B cell (primary cell): ENCODE measurements around the gene ANGPT4. TPM values are rescaled to one million over a fixed set of nuclear protein-coding genes. Genes with fewer than 3 reads are reported as not detected.

Source experiments
- ATAC-seq: fragments of 200-7000 bp; cut with Tn5 transposase; one replicate; pipeline ENCODE4 v1.10.0; 2021; ENCODE audit warnings: low read depth, mild to moderate bottlenecking, moderate number of reproducible peaks, moderate library complexity
- CTCF ChIA-PET: fragments of 350-600 bp; sonication (Branson Sonifier 250); formaldehyde crosslinking; loops from one replicate; lab custom pipeline; 2021; ENCODE audit warnings: antibody characterized with exemption, inconsistent platforms; lab: Charles Lee
- POLR2A ChIA-PET: fragments of 350-600 bp; sonication (Branson Sonifier 250); formaldehyde crosslinking; loops from one replicate; lab custom pipeline; 2021; ENCODE audit warnings: antibody characterized with exemption; lab: Charles Lee
- DNase-seq: peaks from one replicate; pipeline ENCODE4 v3.0.0; 2013
- H2AFZ ChIP-seq: 2 replicates; pipeline ENCODE4 v1.6.1; 2012; ENCODE audit warnings: mild to moderate bottlenecking, low read depth, low read length; ENCODE audit not compliant: insufficient read depth, poor library complexity, severe bottlenecking
- H3K27ac ChIP-seq, 2 donors: 1 replicate in 1 of 2; 2 replicates in 1 of 2; pipeline ENCODE4 v1.5.1; 2012 to 2013; ENCODE audit warnings: low read length in 2 of 2, mild to moderate bottlenecking in 2 of 2, moderate library complexity in 1 of 2
- H3K27me3 ChIP-seq, 4 experiments: fragments of 200-600 bp in 1 of 4; sonication (generic) in 1 of 4; replicated peaks in 1 of 4; 1 replicate in 2 of 4; 2 replicates in 2 of 4; pipeline versions ENCODE4 v1.6.1 to v1.7.0; 2013 to 2016; ENCODE audit warnings: low read length in 3 of 4, mild to moderate bottlenecking in 2 of 4, mixed read lengths in 1 of 4, moderate library complexity in 1 of 4; ENCODE audit not compliant: insufficient read depth in 4 of 4, control insufficient read depth in 3 of 4; ENCODE audit errors: control extremely low read depth in 1 of 4
- H3K36me3 ChIP-seq, 2 experiments: replicated peaks in 1 of 2; 1 replicate in 1 of 2; 2 replicates in 1 of 2; pipeline versions ENCODE4 v1.6.1 to v1.7.1; 2013; ENCODE audit warnings: low read length in 1 of 2; ENCODE audit not compliant: insufficient read depth in 2 of 2, control insufficient read depth in 1 of 2; ENCODE audit errors: control extremely low read depth in 1 of 2, extremely low read depth in 1 of 2
- H3K4me1 ChIP-seq, 2 donors: fragments of 200-600 bp in 1 of 2; sonication (generic) in 1 of 2; 1 replicate in 1 of 2; 2 replicates in 1 of 2; pipeline versions ENCODE4 v1.5.1 to v1.6.1; 2013 to 2017; ENCODE audit warnings: low read length in 2 of 2; ENCODE audit not compliant: control insufficient read depth in 2 of 2, insufficient read depth in 2 of 2
- H3K4me2 ChIP-seq: replicated peaks from 2 replicates; pipeline ENCODE3; 2012; ENCODE audit warnings: mild to moderate bottlenecking, low read depth, low read length; ENCODE audit not compliant: poor library complexity, severe bottlenecking
- H3K4me3 ChIP-seq, 5 experiments: fragments of 200-600 bp in 1 of 5; sonication (generic) in 1 of 5; 1 replicate in 3 of 5; 2 replicates in 2 of 5; pipeline versions ENCODE4 v1.5.1 to v1.7.0; 2011 to 2016; ENCODE audit warnings: low read length in 4 of 5, mild to moderate bottlenecking in 4 of 5, low read depth in 2 of 5, control low read depth in 1 of 5, moderate library complexity in 1 of 5; ENCODE audit not compliant: insufficient read depth in 1 of 5; ENCODE audit errors: control extremely low read depth in 1 of 5, extremely low read depth in 1 of 5
- H3K79me2 ChIP-seq: fragments of 200-600 bp; sonication (generic); one replicate; pipeline ENCODE4 v1.6.0; 2016; ENCODE audit warnings: low read length; ENCODE audit not compliant: control insufficient read depth, insufficient read depth
- H3K9ac ChIP-seq: fragments of 200-600 bp; sonication (generic); 2 replicates; pipeline ENCODE4 v1.6.1; 2017; ENCODE audit warnings: mild to moderate bottlenecking, low read length, moderate library complexity
- H3K9me3 ChIP-seq, 3 donors: one replicate each; pipeline versions ENCODE4 v1.6.1 to v1.7.1; 2013; ENCODE audit warnings: low read length in 2 of 3; ENCODE audit not compliant: control insufficient read depth in 2 of 3, insufficient read depth in 1 of 3; ENCODE audit errors: control extremely low read depth in 1 of 3
- H4K20me1 ChIP-seq: 2 replicates; pipeline ENCODE4 v1.6.0; 2012; ENCODE audit warnings: mild to moderate bottlenecking, low read length; ENCODE audit not compliant: insufficient read depth, control insufficient read depth, poor library complexity, severe bottlenecking
- H3K27ac Mint-ChIP-seq: one replicate; pipeline ENCODE4 v1.8.0; 2021; ENCODE audit warnings: mixed read lengths
- H3K27me3 Mint-ChIP-seq: one replicate; pipeline ENCODE4 v1.8.0; 2021; ENCODE audit warnings: mixed read lengths
- H3K4me1 Mint-ChIP-seq: one replicate; pipeline ENCODE4 v1.8.0; 2021; ENCODE audit warnings: mixed read lengths
- H3K4me3 Mint-ChIP-seq: one replicate; pipeline ENCODE4 v1.8.0; 2021; ENCODE audit warnings: mixed read lengths
- H3K9me3 Mint-ChIP-seq: one replicate; pipeline ENCODE4 v1.8.0; 2022; ENCODE audit warnings: mixed read lengths; ENCODE audit not compliant: insufficient read depth
- CTCF ChIP-seq: fragments of 200-600 bp; IDR thresholded peaks from one replicate; pipeline ENCODE4 v1.8.0; 2022; ENCODE audit warnings: antibody characterized with exemption, mild to moderate bottlenecking
- EZH2 ChIP-seq: IDR thresholded peaks from 2 replicates; pipeline ENCODE4 v1.6.1; 2012; ENCODE audit warnings: borderline replicate concordance, low read depth, mild to moderate bottlenecking, moderate library complexity, low read length; ENCODE audit not compliant: insufficient read depth, poor library complexity, severe bottlenecking
- WGBS: methylation state at CpG from one replicate; pipeline ENCODE4 v1.1.5; 2013; ENCODE audit warnings: missing lambda C conversion rate; ENCODE audit not compliant: insufficient coverage; 5-methylcytosine and 5-hydroxymethylcytosine counted together
- intact Hi-C: fragments of 100-400 bp; cut with micrococcal nuclease; formaldehyde crosslinking; loops from one replicate; pipeline ENCODE4 v1.10.0; 2022
- polyA plus RNA-seq: library from polyadenylated mRNA; depleted of rRNA; stranded (reverse); fragments of >200 nt; gene quantifications from 2 replicates; pipeline ENCODE4 v1.2.3, GENCODE V29; 2012
- total RNA-seq, 2 donors: library from RNA; stranded (reverse); fragments of 120-200 nt in 1 of 2; gene quantifications; 1 replicate in 1 of 2; 2 replicates in 1 of 2; pipeline versions ENCODE4 v1.2.3 to v1.2.4, GENCODE V29; 2013 to 2022

The ANGPT4 gene
- total and polyA plus RNA-seq, 2 donors (not counting 1 experiment from before 2014, with no cell fraction given): not detected

DNA sequence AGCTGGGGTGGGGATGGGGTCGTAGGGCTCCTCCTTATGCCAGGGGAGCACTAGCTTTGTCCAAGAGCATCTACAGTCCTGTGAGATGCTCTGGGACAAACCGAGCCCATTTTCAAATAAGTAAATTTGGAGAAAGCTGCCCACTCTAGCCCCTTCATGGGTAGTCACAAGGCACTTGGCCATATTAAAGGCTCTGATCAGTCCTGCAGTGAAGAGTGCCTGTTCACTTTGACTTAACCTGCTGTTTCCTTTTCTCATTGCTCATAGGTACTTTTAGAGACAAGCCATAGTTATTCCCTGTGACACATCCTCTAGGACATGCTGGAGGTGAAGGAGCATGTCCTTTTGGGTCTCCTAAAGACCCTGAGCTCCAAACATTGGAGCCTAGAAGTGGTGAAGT lies 44.2 kb downstream of the ANGPT4 start:
- no peaks in the 10 kb centered on the region for H3K4me1 Mint-ChIP-seq
- peaks cover 17% of the 10 kb centered on the region for H3K27me3 Mint-ChIP-seq
- Histone ChIP-seq H3K4me2 (no peak overlapping the region), H3K4me3 (no peak overlapping the region), H4K20me1 (no peaks in the 10 kb centered on the region), H3K27me3 (peaks cover 0 to 3% (median 0%) of the 10 kb centered on the region in 4 experiments), H3K4me1 (no peaks in the 10 kb centered on the region), H3K9me3 (no peaks in the 10 kb centered on the region), H3K9ac (no peak overlapping the region), H3K79me2 (no peaks in the 10 kb centered on the region), H3K27ac (no peak overlapping the region), H3K36me3 (no peaks in the 10 kb centered on the region), H2AFZ (no peak overlapping the region)
- DNase-seq: no peak
- ChIA-PET CTCF (no interaction called here), POLR2A (no interaction called here)
- no peak for ATAC-seq
- no peak overlapping the region for H3K4me3 Mint-ChIP-seq
- no peak overlapping the region for H3K27ac Mint-ChIP-seq
- no peaks in the 10 kb centered on the region for H3K9me3 Mint-ChIP-seq
- intact Hi-C loops: no loop called here
- 50% methylated on average over 2 of the region's 2 CpGs for WGBS
- TF ChIP-seq EZH2 (no peak), CTCF (no peak)

DNA sequence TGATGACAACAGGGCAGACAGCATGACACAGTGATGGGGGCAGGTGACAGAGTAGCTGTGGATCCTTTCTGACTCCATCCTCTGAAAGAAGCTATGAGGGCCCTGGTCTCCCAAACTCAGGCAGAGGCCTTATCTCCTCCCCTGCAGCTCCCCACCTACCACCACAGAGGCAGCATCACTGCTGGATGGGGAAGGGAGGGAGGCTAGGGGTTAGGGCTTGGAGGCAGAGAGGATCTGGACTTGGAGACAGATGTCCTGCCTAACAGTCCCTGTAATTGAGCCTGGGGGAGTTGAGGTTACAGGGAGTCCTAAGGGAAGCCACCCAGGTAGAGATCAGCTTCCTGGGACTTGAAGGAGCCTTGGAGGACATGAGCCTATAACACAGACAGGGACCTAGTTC lies 44.7 kb downstream of the ANGPT4 start:
- Mint-ChIP-seq H3K9me3 (no peaks in the 10 kb centered on the region), H3K27me3 (peaks cover 17% of the 10 kb centered on the region), H3K27ac (no peak overlapping the region), H3K4me1 (no peaks in the 10 kb centered on the region), H3K4me3 (no peak overlapping the region)
- Histone ChIP-seq H3K4me2 (no peak overlapping the region), H3K4me1 (no peaks in the 10 kb centered on the region), H3K27ac (no peak overlapping the region), H3K79me2 (no peaks in the 10 kb centered on the region), H3K27me3 (peaks cover 0 to 3% (median 0%) of the 10 kb centered on the region in 4 experiments), H4K20me1 (no peaks in the 10 kb centered on the region), H3K4me3 (no peak overlapping the region), H2AFZ (no peak overlapping the region), H3K36me3 (no peaks in the 10 kb centered on the region), H3K9me3 (no peaks in the 10 kb centered on the region), H3K9ac (no peak overlapping the region)
- CTCF ChIA-PET: no interaction called here
- ATAC-seq (no peak), DNase-seq (no peak)
- intact Hi-C loops: no loop called here
- TF ChIP-seq CTCF: no peak
- no peak for TF ChIP-seq EZH2
- POLR2A ChIA-PET: no interaction called here
